Fibroblast of villous mesenchyme (primary cell): ENCODE measurements around the gene EIF3K. TPM values are rescaled to one million over a fixed set of nuclear protein-coding genes. Genes with fewer than 3 reads are reported as not detected.
"Not testable (repeated sequence)": the region's sequence is repeated elsewhere in the genome, so short reads cannot be mapped to it uniquely, and the experiment has no call there.

Source experiments
- DNase-seq: peaks from one replicate; pipeline ENCODE4 v3.0.0-alpha.2; 2010; ENCODE audit warnings: low read depth
- H3K4me3 ChIP-seq: 2 replicates; pipeline ENCODE4 v1.5.1; 2011; ENCODE audit warnings: low read depth, mild to moderate bottlenecking, low read length
- total RNA-seq: library from RNA; depleted of rRNA; stranded (reverse); fragments of >200 nt; gene quantifications from 2 replicates; pipeline ENCODE4 v1.2.3, GENCODE V29; 2012
- TF ChIP-seq, protein P1 (sequence below): IDR thresholded peaks from 2 replicates; pipeline ENCODE4 v1.5.1; 2012; ENCODE audit warnings: low read depth, mild to moderate bottlenecking, low read length; ENCODE audit not compliant: insufficient read depth

Gene EIF3K, protein sequence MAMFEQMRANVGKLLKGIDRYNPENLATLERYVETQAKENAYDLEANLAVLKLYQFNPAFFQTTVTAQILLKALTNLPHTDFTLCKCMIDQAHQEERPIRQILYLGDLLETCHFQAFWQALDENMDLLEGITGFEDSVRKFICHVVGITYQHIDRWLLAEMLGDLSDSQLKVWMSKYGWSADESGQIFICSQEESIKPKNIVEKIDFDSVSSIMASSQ
- total RNA-seq: 152 and 257 TPM in 2 replicates

DNA sequence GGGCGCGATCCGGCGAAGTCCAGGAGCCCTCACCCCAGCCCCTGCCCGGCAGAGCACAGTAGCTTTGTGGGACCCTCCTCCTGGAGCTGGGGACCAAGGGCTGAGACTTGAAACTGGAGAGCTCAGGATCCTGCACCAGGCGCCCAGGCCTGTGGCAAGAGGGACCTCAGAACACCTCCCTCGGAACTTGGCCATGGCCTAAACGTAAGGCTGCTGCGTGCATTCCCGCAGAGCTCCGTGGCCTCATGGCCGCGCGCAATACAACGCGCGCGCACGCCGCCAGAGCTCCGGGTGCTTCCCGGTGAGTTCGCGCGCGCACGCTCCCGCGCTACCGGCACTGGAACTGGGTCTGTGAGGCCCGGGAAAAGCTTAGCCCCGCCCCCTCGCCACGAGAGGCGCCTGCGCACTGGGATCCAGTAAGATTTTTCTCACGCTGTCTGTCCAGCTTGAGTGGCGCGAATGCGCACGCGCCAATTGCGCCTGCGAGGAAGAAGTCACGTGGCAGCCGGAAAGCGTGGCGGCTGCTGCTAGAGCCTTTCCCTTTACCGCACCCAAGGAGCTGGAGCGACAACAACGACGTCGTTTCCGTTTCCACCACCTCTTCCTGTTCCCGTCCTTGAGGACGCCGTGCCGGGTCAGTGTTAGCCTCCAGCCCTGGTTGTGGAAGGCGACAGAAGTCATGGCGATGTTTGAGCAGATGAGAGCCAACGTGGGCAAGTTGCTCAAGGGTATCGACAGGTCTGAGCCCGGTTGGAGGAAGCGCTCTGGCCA lies at the start of gene EIF3K:
TSS of gene EIF3K (plus strand) at position 599 of the 771 bp plus-strand sequence. CDS start at position 680, 81 bp downstream.
- DNase-seq: peak; percentile 99
- TF ChIP-seq, protein P1, sequence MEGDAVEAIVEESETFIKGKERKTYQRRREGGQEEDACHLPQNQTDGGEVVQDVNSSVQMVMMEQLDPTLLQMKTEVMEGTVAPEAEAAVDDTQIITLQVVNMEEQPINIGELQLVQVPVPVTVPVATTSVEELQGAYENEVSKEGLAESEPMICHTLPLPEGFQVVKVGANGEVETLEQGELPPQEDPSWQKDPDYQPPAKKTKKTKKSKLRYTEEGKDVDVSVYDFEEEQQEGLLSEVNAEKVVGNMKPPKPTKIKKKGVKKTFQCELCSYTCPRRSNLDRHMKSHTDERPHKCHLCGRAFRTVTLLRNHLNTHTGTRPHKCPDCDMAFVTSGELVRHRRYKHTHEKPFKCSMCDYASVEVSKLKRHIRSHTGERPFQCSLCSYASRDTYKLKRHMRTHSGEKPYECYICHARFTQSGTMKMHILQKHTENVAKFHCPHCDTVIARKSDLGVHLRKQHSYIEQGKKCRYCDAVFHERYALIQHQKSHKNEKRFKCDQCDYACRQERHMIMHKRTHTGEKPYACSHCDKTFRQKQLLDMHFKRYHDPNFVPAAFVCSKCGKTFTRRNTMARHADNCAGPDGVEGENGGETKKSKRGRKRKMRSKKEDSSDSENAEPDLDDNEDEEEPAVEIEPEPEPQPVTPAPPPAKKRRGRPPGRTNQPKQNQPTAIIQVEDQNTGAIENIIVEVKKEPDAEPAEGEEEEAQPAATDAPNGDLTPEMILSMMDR: no peak
- peak within 1 kb of the TSS; percentile 99 for H3K4me3 ChIP-seq

DNA sequence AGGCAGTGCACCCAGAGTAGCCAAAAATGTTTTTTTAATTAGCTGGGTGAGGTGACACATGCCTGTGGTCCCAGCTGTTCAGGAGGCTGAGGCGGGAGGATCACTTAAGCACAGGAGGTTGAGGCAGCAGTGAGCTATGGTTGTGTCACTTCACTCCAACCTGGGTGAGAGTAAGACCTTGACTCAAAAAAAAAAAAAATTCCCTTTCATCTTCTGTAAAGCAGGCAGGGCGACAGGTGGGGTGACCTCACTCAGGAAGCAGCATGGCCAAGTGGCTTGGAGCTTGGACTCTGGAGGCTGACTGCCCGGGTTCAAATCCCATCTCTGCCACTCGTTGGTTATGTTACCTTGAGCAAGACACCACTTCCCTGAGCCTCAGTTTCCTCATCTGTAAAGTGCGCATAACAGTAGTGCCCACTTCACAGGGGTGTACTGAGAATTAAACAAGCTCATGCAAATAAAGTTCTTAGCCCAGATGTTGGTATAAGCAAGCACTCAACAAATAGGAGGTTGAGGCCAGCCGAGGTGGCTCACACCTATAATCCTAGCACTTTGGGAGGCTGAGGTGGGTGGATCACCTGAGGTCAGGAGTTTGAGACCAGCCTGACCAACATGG lies 49.5 kb upstream of the EIF3K start:
- TF ChIP-seq, protein P1: no peak
- no peak for DNase-seq
- H3K4me3 ChIP-seq: no peak overlapping the region

DNA sequence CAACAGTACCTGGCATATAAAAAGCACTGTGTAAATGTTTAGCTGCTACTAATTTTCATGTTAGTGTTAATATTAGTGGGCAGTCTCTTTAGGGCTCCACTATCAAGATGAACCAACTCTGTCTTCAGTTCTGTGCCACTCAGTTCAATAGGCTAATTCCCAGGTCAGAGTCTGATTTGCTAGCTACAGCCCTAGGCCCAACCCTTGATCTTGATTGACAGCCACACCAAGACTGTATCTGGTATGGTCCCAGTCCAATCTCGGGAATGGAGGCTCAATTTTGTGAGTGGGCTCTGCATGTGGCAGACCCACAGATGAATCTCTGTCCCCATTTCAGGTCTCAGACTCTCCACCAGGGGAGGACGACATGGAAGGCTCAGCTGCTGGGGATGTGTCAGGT lies 47.3 kb upstream of the EIF3K start:
- TF ChIP-seq, protein P1: no peak
- DNase-seq: no peak
- H3K4me3 ChIP-seq: no peak overlapping the region

DNA sequence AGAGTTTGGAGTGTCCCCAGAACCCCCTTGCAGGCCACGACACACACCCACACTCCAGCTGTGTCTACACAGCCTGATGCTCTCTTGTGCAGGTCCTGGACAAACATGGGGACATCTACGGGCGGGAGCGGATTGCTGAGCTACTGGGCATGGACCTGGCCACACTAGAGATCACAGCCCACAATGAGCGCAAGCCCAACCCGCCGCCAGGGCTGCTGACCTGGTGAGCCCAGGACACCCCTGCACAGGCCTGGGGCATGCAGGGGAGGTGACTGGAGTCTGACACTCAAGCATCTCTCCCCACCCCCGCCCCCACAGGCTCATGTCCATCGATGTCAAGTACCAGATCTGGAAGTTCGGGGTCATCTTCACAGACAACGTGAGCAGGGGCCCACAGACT lies 41.2 kb upstream of the EIF3K start:
- DNase-seq: no peak
- TF ChIP-seq, protein P1: no peak
- no peak overlapping the region for H3K4me3 ChIP-seq

DNA sequence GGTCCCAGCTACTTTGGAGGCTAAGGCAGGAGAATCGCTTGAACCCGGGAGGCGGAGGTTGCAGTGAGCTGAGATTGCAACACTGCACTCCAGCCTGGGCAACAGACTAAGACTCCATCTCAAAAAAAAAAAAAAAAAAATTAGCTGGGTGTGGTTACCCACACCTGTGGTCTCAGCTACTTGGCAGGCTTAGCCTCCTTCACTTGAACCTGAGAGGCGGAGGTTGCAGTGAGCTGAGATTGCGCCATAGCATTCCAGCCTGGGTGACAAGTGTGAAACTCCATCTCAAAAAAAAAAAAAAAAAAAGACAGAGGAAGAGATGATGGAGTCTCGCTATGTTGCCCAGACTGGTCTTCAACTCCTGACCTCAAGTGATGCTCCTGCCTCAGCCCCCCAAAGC lies 39.7 kb upstream of the EIF3K start:
- DNase-seq, H3K4me3 ChIP-seq: not testable (repeated sequence)

DNA sequence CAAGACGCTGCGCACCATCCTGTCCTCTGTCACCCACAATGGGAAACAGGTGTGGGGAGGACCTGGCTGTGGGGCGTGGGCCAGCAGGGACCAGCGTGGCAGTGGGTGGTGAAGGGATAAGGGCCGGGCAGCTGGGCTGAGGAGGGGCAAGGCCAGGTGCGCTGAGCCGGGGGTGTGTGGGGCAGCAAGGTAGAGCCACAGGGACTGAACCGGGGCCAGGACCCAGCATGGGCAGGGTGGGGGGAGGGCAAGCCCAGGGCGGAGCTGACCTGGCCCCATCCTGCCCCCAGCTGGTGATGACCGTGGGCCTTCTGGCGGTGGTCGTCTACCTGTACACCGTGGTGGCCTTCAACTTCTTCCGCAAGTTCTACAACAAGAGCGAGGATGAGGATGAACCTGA lies 38.9 kb upstream of the EIF3K start:
- no peak for DNase-seq
- H3K4me3 ChIP-seq: no peak overlapping the region
- TF ChIP-seq, protein P1: no peak
